Ovary (tissue), 10 donors: ENCODE data around the gene SLC51B. TPM values are rescaled to one million over a fixed set of nuclear protein-coding genes. Genes with fewer than 3 reads are reported as not detected.
A peak's percentile ranks its signal among the peaks of the same experiment; 100 is the strongest.

Experiments
- DNase-seq, 5 donors: peaks; one replicate each; pipeline ENCODE4 v3.0.0-alpha.2; 2019 to 2020
- H3K27ac ChIP-seq, 2 donors: fragments of 200-600 bp; one replicate each; pipeline versions ENCODE4 v1.5.1 to v1.8.0; 2019 to 2022
- H3K27me3 ChIP-seq: fragments of 200-600 bp; one replicate; pipeline ENCODE4 v1.8.0; 2022
- H3K36me3 ChIP-seq: fragments of 200-600 bp; sonication (generic); one replicate; pipeline ENCODE4 v1.5.1; 2019
- H3K4me1 ChIP-seq: one replicate; pipeline ENCODE4 v1.8.1; 2013; ENCODE audit warnings: mild to moderate bottlenecking, moderate library complexity; ENCODE audit not compliant: insufficient read depth
- H3K4me3 ChIP-seq: fragments of 200-600 bp; sonication (generic); one replicate; pipeline ENCODE4 v1.5.1; 2017
- H3K9me3 ChIP-seq, 2 donors: fragments of 200-600 bp in 1 of 2; sonication (generic) in 1 of 2; one replicate each; pipeline versions ENCODE4 v1.5.1 to v1.8.1; 2013 to 2019; ENCODE audit warnings: mild to moderate bottlenecking in 1 of 2, moderate library complexity in 1 of 2
- CTCF ChIP-seq, 3 donors: fragments of 450-650 bp in 2 of 3; fragments of 200-600 bp in 1 of 3; IDR thresholded peaks; one replicate each; pipeline versions ENCODE4 v1.5.1 to v1.8.0; 2016 to 2022; ENCODE audit warnings: antibody characterized with exemption in 3 of 3, mild to moderate bottlenecking in 1 of 3
- EP300 ChIP-seq: sonication (generic); formaldehyde crosslinking; IDR thresholded peaks from one replicate; pipeline ENCODE4 v1.6.1; 2017; ENCODE audit warnings: antibody characterized with exemption
- POLR2A ChIP-seq: fragments of 450-650 bp; IDR thresholded peaks from one replicate; pipeline ENCODE4 v1.6.1; 2017; ENCODE audit warnings: antibody characterized with exemption, mild to moderate bottlenecking, moderate library complexity
- WGBS, 3 donors: extraction: QIAGEN DNeasy Blood & Tissue Kit in 1 of 3; methylation state at CpG; one replicate each; pipeline versions ENCODE4 v1.1.5 to v1.1.7; 2013 to 2017; 5-methylcytosine and 5-hydroxymethylcytosine counted together
- intact Hi-C, 4 donors: fragments of 100-400 bp; cut with DNase I; formaldehyde crosslinking; loops; one replicate each; pipeline versions ENCODE4 v1.11.0 to v1.15.1; 2022 to 2023
- long read RNA-seq, 3 donors: library from polyadenylated mRNA in 2 of 3; unstranded in 2 of 3; transcript quantifications; one replicate each; pipeline ENCODE4 v2.0.0 and lab custom pipeline, GENCODE V29; 2021 to 2026
- polyA plus RNA-seq, 2 donors: library from polyadenylated mRNA; stranded (reverse); fragments of 200-250 nt in 1 of 2; fragments of 350-450 nt in 1 of 2; fragmentation: Illumina TruSeq in 1 of 2; extraction: RNeasy Lipid Tissue Mini Kit (QIAGEN cat#74804) in 1 of 2; gene quantifications; one replicate each; pipeline ENCODE4 v1.2.3, GENCODE V29; 2013 to 2014
- total RNA-seq, 7 donors: library from RNA; depleted of rRNA in 2 of 7; stranded (reverse); fragments of >200 nt in 2 of 7; fragmentation: NEBNext Ultra II Directional in 3 of 7; extraction: Animal tissue kit (Norgen Biotek cat#: 25700) in 3 of 7; gene quantifications; one replicate each; pipeline versions ENCODE4 v1.1.0 to v1.2.4, GENCODE V29; 2016 to 2023
- donor health status: DM: no; HTN: no; CAD: no; lungs with moderate emphysema.
- donor health status: DM: no; HTN: no; CAD: no.
- donor health status: Bipolar disorder and iron deficiency.
- donor health status: DM: yes; HTN: yes; CAD: no.
- donor health status: DM: no; HTN: no; CAD: no.
- donor health status: DM: yes; HTN: yes; CAD: no.

SLC51B gene
- total RNA-seq (under 1 TPM in 2 of 7 donors, not detected in 5; 0.27 to 0.31 TPM), polyA plus RNA-seq (under 1 TPM in 1 of 2 donors, not detected in 1; 0.22 TPM)
- long read RNA-seq, donor 1 = 0 reads
- long read RNA-seq, donor 2, partial matches to known transcripts = 0 of 7 reads
- long read RNA-seq, donor 2, other reads (novel, unspliced or antisense) = 7 of 7 reads
- long read RNA-seq, donor 3, partial matches to known transcripts = 0 of 2 reads
- long read RNA-seq, donor 3, other reads (novel, unspliced or antisense) = 2 of 2 reads

DNA sequence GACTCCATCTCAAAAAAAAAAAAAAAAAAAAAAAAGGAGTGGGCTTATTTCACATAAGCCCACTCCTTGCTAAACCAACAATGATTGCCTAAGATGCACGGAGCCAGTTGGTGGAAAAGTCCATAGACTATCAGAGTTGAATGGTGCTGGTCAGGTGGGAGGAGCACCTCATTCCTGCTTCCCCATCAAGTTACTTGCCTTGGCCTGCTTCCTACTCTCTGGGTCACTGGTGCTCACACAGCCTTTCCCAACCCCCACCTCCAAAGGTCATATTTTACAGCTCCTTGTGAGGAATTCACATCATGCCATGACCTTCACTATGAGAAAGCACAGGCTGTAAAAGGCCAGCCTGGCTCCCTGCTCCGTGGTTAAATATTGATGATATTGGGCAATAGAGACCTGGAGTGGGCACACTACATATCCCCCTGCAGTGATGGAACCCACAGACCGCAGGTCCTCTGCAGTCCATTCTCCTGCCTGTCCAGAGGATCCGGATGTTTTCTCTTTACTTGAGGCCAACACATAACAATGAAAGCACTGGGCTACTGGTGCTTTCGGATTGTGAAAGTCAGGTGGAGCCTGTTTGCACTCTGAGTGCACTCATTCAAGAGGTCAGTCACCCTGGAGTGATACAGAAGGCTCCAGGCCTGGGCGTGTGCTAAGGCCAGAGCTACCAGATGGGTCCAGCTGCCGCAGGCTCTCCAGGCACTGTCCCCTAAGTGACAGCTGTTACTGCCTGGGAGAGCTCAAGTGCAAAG lies at the start of gene SLC51B:
SLC51B (plus strand) TSS at position 664 of the 758 bp plus-strand sequence. CDS start 4,618 bp downstream, outside the sequence.
- Histone ChIP-seq H3K27me3 (no peaks in the 10 kb centered on the region), H3K9me3 (no peaks in the 10 kb centered on the region), H3K36me3 (no peaks in the 10 kb centered on the region), H3K4me3 (no peak within 1 kb of the TSS), H3K4me1 (peaks cover 2% of the 10 kb centered on the region), H3K27ac (no peak within 1 kb of the TSS)
- DNase-seq = peak in 1 of 5 donors; percentile 42
- WGBS, 3 donors = 26 to 34% (median 33%) methylated on average over 7 of the region's 7 CpGs
- intact Hi-C loops = no loop called here
- TF ChIP-seq CTCF (IDR thresholded peaks at IDR 0.05) (no peak), EP300 (no peak), POLR2A (no peak)

DNA sequence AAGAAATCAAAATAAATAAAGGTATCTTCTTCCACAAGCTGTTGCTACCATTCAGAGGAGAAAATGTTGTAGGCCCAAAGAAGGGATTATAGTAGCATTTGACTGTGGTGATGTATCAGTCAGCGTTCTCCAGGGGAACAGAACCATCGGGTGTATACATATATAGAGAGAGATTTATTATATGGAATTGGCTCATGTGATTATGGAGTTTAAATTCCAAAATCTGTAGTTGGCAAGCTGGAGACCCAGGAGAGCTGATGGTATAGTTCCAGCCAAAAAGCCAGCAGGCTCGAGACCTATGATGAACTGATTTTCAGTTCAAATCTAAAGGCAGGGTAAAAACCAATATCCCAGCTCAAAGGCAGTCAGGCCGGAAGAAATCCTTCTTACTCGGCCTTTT lies 48.1 kb upstream of the SLC51B start:
- Histone ChIP-seq H3K9me3 (no peaks in the 10 kb centered on the region), H3K27me3 (no peaks in the 10 kb centered on the region), H3K27ac (no peak overlapping the region), H3K4me3 (no peak overlapping the region), H3K36me3 (no peaks in the 10 kb centered on the region), H3K4me1 (no peaks in the 10 kb centered on the region)
- TF ChIP-seq CTCF (IDR thresholded peaks at IDR 0.05) (no peak), POLR2A (no peak), EP300 (no peak)
- WGBS, 3 donors = 76 to 79% (median 78%) methylated on average over 5 of the region's 5 CpGs
- no peak for DNase-seq
- intact Hi-C loops = no loop called here

GRCh38 chr15:64997745-64998375 lies 47.3 kb upstream of the SLC51B start:
- no peak overlapping the region for H3K27ac ChIP-seq
- H3K4me1 ChIP-seq = no peaks in the 10 kb centered on the region
- no peak for DNase-seq
- no peaks in the 10 kb centered on the region for H3K27me3 ChIP-seq
- intact Hi-C loops = no loop called here
- WGBS, 3 donors = 78 to 84% (median 81%) methylated on average over 4 of the region's 4 CpGs
- H3K9me3 ChIP-seq = no peaks in the 10 kb centered on the region
- no peaks in the 10 kb centered on the region for H3K36me3 ChIP-seq
- TF ChIP-seq EP300 (no peak), POLR2A (no peak), CTCF (IDR thresholded peaks at IDR 0.05) (no peak)
- H3K4me3 ChIP-seq = no peak overlapping the region

DNA sequence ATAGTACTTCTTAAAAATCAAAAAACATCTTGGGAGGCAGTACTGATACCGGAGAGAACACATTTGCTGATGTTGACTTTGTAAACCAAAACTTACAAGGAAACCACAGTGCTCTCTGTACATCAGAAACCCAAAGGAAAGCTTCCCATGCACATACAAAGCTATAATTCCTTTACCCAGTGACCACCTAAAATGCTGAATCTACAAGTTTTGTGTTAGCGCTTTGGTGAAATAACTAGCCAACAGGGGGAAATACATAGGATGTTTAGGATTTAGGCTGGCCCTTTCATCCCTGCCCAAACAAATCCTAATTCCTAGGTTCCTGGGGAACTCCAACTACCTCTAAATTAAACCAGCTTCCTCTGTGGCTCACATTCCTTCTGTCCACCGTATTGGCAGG lies 40.2 kb upstream of the SLC51B start:
- Histone ChIP-seq H3K36me3 (no peaks in the 10 kb centered on the region), H3K4me3 (no peak overlapping the region), H3K9me3 (no peaks in the 10 kb centered on the region), H3K4me1 (no peaks in the 10 kb centered on the region), H3K27me3 (no peaks in the 10 kb centered on the region), H3K27ac (no peak overlapping the region)
- no peak for DNase-seq
- WGBS, 3 donors = 36 to 53% (median 47%) methylated on average over 3 of the region's 3 CpGs
- TF ChIP-seq POLR2A (no peak), CTCF (IDR thresholded peaks at IDR 0.05) (no peak), EP300 (no peak)
- intact Hi-C loops = no loop called here
